D721Med (cell line): Measurements from ENCODE around the gene TRIM13.
A peak's percentile ranks its signal among the peaks of the same experiment; 100 is the strongest.

Source experiments
- DNase-seq: peaks from one replicate; pipeline ENCODE4 v3.0.0; 2011; ENCODE audit warnings: low spot score; ENCODE audit not compliant: insufficient read length
- FAIRE-seq: peaks from 2 replicates; lab custom pipeline; 2011; peaks lifted over from hg19 to GRCh38; lab: Jason Lieb, UNC
- TF ChIP-seq, protein P1 (sequence below): IDR thresholded peaks from 2 replicates; pipeline ENCODE4 v1.5.1; 2012; ENCODE audit warnings: mild to moderate bottlenecking, control low read depth; ENCODE audit not compliant: insufficient read depth; ENCODE audit errors: missing control alignments

Gene TRIM13

DNA sequence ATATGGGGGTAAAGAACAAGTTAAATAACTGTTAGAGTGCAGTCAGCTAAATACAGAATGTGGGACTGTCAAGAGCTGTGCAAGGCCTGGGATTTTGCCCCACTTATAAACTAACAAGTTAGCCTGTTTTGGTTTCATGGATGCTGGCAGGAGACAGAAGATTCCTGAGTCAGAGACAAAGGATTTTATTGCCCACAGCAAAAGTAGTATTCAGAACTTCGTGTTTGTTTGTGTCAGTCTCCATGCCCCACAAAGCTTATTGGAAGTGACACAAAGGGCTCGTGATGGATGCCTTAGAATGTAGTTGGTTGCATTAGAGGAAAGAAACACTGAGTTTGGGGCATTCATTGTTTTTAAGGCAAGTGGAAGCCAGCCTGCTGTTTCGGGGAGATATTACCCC, 38.5 kb upstream of the TRIM13 start:
- FAIRE-seq (no peak), DNase-seq (no peak)
- TF ChIP-seq, protein P1, sequence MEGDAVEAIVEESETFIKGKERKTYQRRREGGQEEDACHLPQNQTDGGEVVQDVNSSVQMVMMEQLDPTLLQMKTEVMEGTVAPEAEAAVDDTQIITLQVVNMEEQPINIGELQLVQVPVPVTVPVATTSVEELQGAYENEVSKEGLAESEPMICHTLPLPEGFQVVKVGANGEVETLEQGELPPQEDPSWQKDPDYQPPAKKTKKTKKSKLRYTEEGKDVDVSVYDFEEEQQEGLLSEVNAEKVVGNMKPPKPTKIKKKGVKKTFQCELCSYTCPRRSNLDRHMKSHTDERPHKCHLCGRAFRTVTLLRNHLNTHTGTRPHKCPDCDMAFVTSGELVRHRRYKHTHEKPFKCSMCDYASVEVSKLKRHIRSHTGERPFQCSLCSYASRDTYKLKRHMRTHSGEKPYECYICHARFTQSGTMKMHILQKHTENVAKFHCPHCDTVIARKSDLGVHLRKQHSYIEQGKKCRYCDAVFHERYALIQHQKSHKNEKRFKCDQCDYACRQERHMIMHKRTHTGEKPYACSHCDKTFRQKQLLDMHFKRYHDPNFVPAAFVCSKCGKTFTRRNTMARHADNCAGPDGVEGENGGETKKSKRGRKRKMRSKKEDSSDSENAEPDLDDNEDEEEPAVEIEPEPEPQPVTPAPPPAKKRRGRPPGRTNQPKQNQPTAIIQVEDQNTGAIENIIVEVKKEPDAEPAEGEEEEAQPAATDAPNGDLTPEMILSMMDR = no peak

DNA sequence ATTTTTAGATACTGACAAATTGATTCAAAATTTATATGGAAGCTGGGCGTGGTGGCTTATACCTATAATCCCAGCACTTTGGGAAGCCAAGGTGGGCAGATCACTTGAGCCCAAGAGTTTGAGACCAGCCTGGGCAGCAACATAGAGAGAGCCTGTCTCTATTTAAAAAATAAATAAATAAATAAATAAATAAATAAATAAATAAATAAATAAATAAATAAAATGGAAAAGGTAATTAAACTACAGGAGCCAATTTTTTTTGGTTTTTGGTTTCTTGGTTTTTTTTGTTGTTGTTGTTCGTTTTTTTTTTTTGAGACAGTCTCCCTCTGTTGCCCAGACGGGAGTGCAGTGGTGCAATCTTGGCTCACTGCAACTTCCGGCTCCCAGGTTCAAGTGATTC, 29.4 kb upstream of the TRIM13 start:
- DNase-seq (no peak), FAIRE-seq (no peak)
- TF ChIP-seq, protein P1 = no peak

DNA sequence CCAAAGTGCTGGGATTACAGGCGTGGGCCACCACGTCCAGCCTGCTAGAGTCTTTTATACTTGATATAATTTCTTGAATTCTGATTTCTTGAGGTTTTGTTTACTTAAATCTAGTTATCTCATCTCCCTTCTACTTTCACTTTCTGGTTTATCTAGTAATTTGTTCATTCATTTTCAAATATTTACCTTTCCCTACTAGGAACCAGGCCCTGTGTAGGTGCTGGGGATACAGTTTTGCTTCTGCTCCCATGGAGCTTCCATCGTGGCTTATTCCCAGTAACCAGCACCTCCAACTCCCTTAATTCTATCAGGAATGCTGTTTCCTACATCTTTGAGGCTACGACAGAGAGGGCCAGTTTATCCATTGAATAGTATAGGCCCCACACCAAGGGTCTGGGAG, 24.1 kb upstream of the TRIM13 start:
- FAIRE-seq (no peak), DNase-seq (no peak)
- TF ChIP-seq, protein P1 = no peak

DNA sequence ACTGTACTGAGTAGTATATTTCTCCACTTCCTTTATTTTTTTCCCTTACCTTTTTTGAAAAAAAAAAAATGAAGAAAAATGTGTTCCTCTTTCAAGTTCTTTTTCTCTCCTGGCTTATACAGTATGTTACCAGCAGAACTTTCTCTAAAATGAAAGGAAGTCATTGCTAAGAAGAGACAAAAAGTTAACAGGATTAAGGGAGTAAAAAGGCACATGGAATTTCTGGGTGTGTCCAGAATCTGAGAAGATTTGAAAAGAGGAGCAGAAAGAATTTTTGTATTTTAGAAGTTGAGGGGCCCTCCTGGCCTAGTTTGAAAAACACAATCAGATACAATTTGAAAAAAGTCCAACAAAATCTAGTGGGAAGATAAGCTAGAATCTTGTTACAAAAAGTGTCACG, 21.0 kb upstream of the TRIM13 start:
- TF ChIP-seq, protein P1 = no peak
- DNase-seq (no peak), FAIRE-seq (no peak)

DNA sequence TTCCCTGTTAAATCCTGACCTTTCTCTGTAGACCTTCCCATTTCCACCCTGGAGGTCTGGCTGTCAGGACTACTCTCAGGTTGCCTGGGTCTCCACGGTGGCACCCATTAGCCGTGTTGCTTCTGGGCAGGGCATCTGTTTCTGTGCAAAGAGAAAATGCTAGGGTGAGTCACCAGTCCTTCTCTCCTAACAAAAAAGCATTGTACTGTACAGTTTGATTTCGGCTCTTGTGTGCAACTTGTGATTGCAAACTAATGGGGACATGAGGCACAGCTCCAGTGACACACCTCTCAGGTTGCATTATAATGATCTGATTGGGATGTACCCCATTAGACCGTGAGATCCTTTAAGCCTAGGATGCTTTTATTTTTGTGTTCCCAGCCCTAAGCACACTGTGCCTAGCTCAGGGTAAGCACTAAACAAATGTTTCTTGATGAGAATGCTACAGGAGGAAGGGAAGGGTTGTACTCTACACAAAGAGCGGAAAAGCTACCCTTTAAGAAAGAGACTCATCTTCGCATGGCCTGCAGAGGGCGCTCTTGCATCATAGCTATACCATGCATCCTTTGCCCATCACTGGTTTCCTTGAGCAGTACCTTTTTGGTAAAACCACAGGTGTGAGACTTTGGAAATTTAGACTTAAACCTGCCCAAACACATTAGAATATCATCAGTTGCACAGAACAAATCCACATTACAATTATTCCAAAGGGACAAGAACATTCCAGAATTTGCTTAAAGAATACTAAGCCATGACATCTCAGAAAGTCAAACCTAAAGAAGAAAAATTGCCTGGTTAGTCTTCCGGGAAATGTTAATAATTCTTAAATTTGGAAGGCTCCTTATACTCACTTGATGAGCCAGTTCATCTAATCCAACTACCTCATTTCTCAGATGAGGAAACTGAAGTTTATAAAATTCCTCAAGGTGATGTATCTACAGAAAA, 20.3 kb upstream of the TRIM13 start:
- DNase-seq (peak; percentile 56), FAIRE-seq (peak; percentile 66)
- TF ChIP-seq, protein P1 = peak; percentile 91

DNA sequence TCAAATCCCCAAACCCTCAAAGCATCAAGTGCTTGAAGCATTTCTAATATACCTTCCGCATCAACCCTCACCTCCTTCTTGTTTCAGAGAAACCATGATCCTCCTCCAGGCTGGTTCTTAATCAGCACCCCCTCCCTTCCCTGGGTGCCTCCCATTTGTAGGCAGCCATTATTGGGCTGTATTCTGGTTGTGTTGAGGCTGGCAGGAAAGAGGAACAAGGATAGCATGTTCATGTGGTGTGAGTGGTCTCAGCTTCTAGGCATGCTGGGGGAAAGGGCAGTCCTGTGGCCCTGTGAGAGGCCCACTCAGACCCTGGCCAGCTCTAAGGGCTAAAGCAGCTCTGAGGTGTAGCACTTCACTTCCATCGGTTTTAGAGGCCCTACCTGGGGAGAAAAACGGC, 18.9 kb upstream of the TRIM13 start:
- DNase-seq = no peak
- no peak for FAIRE-seq
- TF ChIP-seq, protein P1 = no peak

DNA sequence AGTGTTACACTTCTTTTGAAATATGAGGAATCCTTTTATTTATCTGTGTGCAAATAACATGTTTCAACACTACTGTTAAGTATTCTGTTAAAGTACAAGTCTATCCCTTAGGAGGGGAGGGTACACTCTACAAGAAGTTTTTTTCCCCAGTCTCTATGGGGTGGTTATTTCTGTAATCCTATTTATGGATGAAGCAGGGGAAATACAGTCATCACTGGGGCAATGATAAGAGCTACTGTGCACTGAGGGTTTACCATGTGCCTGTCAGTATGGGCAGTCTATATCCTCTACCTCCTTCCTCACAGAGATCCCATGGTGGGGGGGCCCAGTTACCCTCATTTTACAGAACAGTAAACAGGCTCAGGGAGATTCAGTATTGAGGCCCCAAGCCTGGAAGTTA, 16.6 kb upstream of the TRIM13 start:
- FAIRE-seq (no peak), DNase-seq (no peak)
- TF ChIP-seq, protein P1 = no peak
